GM18511 (cell line): ENCODE measurements around the gene C8G.

ENCODE experiments used
- ATAC-seq: cut with Tn5 transposase; IDR thresholded peaks from one replicate; pipeline ENCODE4 v1.9.1; 2021; ENCODE audit warnings: mild to moderate bottlenecking, moderate library complexity; ENCODE audit not compliant: unreplicated experiment

The C8G gene

GRCh38 chr9:136964833-136965422 lies 19.9 kb downstream of the C8G start:
- ATAC-seq, result no peak

- ATAC-seq, result no peak
These were observed 20.9 kb downstream of the C8G start for GRCh38 chr9:136965771-136966484.

GRCh38 chr9:136968333-136969127 lies 23.5 kb downstream of the C8G start:
- no peak for ATAC-seq

- ATAC-seq, result no peak
These were observed 24.1 kb downstream of the C8G start for GRCh38 chr9:136969150-136969549.

- no peak for ATAC-seq
These were observed 24.7 kb downstream of the C8G start for GRCh38 chr9:136969774-136970173.

- no peak for ATAC-seq
These were observed 25.3 kb downstream of the C8G start for GRCh38 chr9:136970361-136970760.

GRCh38 chr9:136971746-136972145 lies 26.7 kb downstream of the C8G start:
- ATAC-seq, result no peak

- ATAC-seq, result no peak
These were observed 27.3 kb downstream of the C8G start for GRCh38 chr9:136972335-136972734.

- ATAC-seq, result no peak
These were observed 27.7 kb downstream of the C8G start for GRCh38 chr9:136972743-136973142.

GRCh38 chr9:136973618-136974617 lies 28.9 kb downstream of the C8G start:
- ATAC-seq, result no peak

- ATAC-seq, result no peak
These were observed 29.9 kb downstream of the C8G start for GRCh38 chr9:136974817-136975535.

- no peak for ATAC-seq
These were observed 30.6 kb downstream of the C8G start for GRCh38 chr9:136975644-136976043.

- no peak for ATAC-seq
These were observed 32.2 kb downstream of the C8G start, which contains the start of gene PTGDS for GRCh38 chr9:136977223-136977622. Gene PTGDS, plus strand, starts transcription at chr9:136977504. Its CDS starts 75 bp downstream, at chr9:136977579.

- no peak for ATAC-seq
These were observed 32.6 kb downstream of the C8G start for GRCh38 chr9:136977649-136978072.

- no peak for ATAC-seq
These were observed 33.2 kb downstream of the C8G start for GRCh38 chr9:136978073-136978864.

- ATAC-seq, result no peak
These were observed 34.0 kb downstream of the C8G start for GRCh38 chr9:136978865-136979544.

- ATAC-seq, result no peak
These were observed 34.9 kb downstream of the C8G start for GRCh38 chr9:136979769-136980587.
